GM12891 (cell line): ENCODE measurements around the gene ZNF74.

Experiments
- DNase-seq: peaks from one replicate; pipeline ENCODE4 v3.0.0; 2011; ENCODE audit warnings: low spot score; ENCODE audit not compliant: insufficient read length
- FAIRE-seq: peaks from 2 replicates; lab custom pipeline; 2011; peaks lifted over from hg19 to GRCh38; lab: Jason Lieb, UNC
- PAX5 ChIP-seq: IDR thresholded peaks from 2 replicates; pipeline ENCODE4 v1.6.1; 2011; ENCODE audit warnings: low read length, moderate library complexity, mild to moderate bottlenecking; ENCODE audit not compliant: insufficient read depth, severe bottlenecking
- POLR2A ChIP-seq: IDR thresholded peaks from 2 replicates; pipeline ENCODE4 v1.6.1; 2011; ENCODE audit warnings: low read depth, low read length, control low read depth
- POLR2AphosphoS5 ChIP-seq: IDR thresholded peaks from 2 replicates; pipeline ENCODE4 v1.6.1; 2011; ENCODE audit warnings: low read depth, low read length, control low read depth
- POU2F2 ChIP-seq: IDR thresholded peaks from 2 replicates; pipeline ENCODE4 v1.6.1; 2011; ENCODE audit warnings: low read depth, mild to moderate bottlenecking, control low read depth, low read length, moderate library complexity
- SPI1 ChIP-seq: IDR thresholded peaks from 2 replicates; pipeline ENCODE4 v1.6.1; 2011; ENCODE audit warnings: low read depth, low read length, control low read depth
- TAF1 ChIP-seq: IDR thresholded peaks from 2 replicates; pipeline ENCODE4 v1.6.1; 2011; ENCODE audit warnings: low read depth, low read length, control low read depth

Gene ZNF74

GRCh38 chr22:20453222-20453621, 59.3 kb downstream of the ZNF74 start:
- DNase-seq (no peak), FAIRE-seq (no peak)
- TF ChIP-seq POU2F2 = no peak
- TF ChIP-seq POLR2A = no peak
- no peak for TF ChIP-seq PAX5

- FAIRE-seq = no peak
- TF ChIP-seq SPI1 (no peak), PAX5 (no peak), POLR2A (no peak), POLR2AphosphoS5 (no peak), POU2F2 (no peak), TAF1 (no peak)
- DNase-seq = no peak
Measured at GRCh38 chr22:20455709-20456063, 61.7 kb downstream of the ZNF74 start.

- DNase-seq (peak; percentile 75), FAIRE-seq (peak; percentile 96)
- no peak for TF ChIP-seq PAX5
- TF ChIP-seq POLR2AphosphoS5 = no peak
- no peak for TF ChIP-seq TAF1
- 0 out of 2 replicates have a peak, but pooled peaks have one; percentile 7 for TF ChIP-seq POU2F2
Measured at GRCh38 chr22:20456064-20456721, 62.2 kb downstream of the ZNF74 start.

- TF ChIP-seq TAF1 = no peak
- TF ChIP-seq SPI1 = no peak
- no peak for TF ChIP-seq POLR2A
- no peak for TF ChIP-seq PAX5
- no peak for TF ChIP-seq POU2F2
- TF ChIP-seq POLR2AphosphoS5 = no peak
- FAIRE-seq (no peak), DNase-seq (no peak)
Measured at GRCh38 chr22:20456722-20457076, 62.7 kb downstream of the ZNF74 start.

- TF ChIP-seq POLR2AphosphoS5 (no peak), TAF1 (no peak), POU2F2 (no peak), SPI1 (no peak), PAX5 (no peak), POLR2A (no peak)
Measured at GRCh38 chr22:20457506-20458240, 63.7 kb downstream of the ZNF74 start.

More at GRCh38 chr22:20457506-20458240, 63.7 kb downstream of the ZNF74 start:
- DNase-seq (no peak), FAIRE-seq (no peak)
